Fibroblast of lung (primary cell): ENCODE data around the gene FBXO3.

Source experiments
- EZH2 ChIP-seq: IDR thresholded peaks from 2 replicates; pipeline ENCODE4 v1.5.1; 2012; ENCODE audit warnings: low read length, control low read depth, mild to moderate bottlenecking; ENCODE audit errors: missing control alignments
- TF ChIP-seq, protein P1 (sequence below), 2 donors: IDR thresholded peaks in 1 of 2; conservative IDR thresholded peaks in 1 of 2; 1 replicate in 1 of 2; 2 replicates in 1 of 2; pipeline ENCODE4 v1.5.1; 2011 to 2012; ENCODE audit warnings: low read length in 2 of 2, control low read depth in 1 of 2, inconsistent platforms in 1 of 2, low read depth in 1 of 2, mild to moderate bottlenecking in 1 of 2

DNA sequence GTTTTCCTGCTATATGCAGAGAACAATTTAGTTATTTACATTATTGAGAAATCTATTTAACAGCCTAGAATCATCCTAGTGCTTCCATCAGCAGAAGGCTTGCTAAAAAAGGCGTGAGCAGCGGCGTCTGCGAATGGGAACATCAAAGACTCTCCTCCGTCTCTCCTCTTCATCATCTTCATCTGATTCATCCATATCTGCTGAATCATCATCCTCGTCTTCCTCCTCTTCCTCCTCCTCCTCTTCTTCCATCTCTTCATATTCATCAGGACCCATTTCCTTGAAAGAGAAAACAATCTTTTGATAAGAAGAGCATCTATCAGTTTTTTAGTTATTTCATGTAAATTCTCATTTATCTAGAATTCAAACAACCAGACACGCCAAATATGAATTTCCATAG, 32.5 kb downstream of the FBXO3 start:
- TF ChIP-seq EZH2 = no peak
- TF ChIP-seq, protein P1, sequence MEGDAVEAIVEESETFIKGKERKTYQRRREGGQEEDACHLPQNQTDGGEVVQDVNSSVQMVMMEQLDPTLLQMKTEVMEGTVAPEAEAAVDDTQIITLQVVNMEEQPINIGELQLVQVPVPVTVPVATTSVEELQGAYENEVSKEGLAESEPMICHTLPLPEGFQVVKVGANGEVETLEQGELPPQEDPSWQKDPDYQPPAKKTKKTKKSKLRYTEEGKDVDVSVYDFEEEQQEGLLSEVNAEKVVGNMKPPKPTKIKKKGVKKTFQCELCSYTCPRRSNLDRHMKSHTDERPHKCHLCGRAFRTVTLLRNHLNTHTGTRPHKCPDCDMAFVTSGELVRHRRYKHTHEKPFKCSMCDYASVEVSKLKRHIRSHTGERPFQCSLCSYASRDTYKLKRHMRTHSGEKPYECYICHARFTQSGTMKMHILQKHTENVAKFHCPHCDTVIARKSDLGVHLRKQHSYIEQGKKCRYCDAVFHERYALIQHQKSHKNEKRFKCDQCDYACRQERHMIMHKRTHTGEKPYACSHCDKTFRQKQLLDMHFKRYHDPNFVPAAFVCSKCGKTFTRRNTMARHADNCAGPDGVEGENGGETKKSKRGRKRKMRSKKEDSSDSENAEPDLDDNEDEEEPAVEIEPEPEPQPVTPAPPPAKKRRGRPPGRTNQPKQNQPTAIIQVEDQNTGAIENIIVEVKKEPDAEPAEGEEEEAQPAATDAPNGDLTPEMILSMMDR (conservative IDR thresholded peaks at IDR 0.05 in 1 of 2, IDR thresholded peaks at IDR 0.05 in 1 of 2; ENCODE audit: low read depth in 1 of 2, low read length in 2 of 2) = no peak
